Thymus (tissue), 11 donors: ENCODE results near the gene ABCC2. TPM values are rescaled to one million over a fixed set of nuclear protein-coding genes. Genes with fewer than 3 reads are reported as not detected.

ENCODE experiments used
- DNase-seq, 9 donors: peaks; one replicate each; pipeline ENCODE4 v3.0.0-alpha.2; 2013; ENCODE audit warnings: low spot score in 9 of 9, low read depth in 6 of 9, missing footprints in 1 of 9
- H3K27ac ChIP-seq, 2 donors: one replicate each; pipeline ENCODE4 v1.5.1; 2013; ENCODE audit warnings: control low read depth in 1 of 2, low read depth in 1 of 2, low read length in 1 of 2, mild to moderate bottlenecking in 1 of 2, moderate library complexity in 1 of 2
- H3K27me3 ChIP-seq, 2 donors: one replicate each; pipeline ENCODE4 v1.5.1; 2013; ENCODE audit warnings: low read length in 1 of 2; ENCODE audit not compliant: control insufficient read depth in 2 of 2, insufficient read depth in 1 of 2
- H3K36me3 ChIP-seq, 2 donors: one replicate each; pipeline ENCODE4 v1.5.1; 2013; ENCODE audit warnings: low read length in 1 of 2, mild to moderate bottlenecking in 1 of 2, moderate library complexity in 1 of 2; ENCODE audit not compliant: control insufficient read depth in 2 of 2, insufficient read depth in 2 of 2
- H3K4me1 ChIP-seq, 2 donors: one replicate each; pipeline ENCODE4 v1.5.1; 2013; ENCODE audit warnings: low read length in 2 of 2; ENCODE audit not compliant: control insufficient read depth in 2 of 2, insufficient read depth in 2 of 2
- H3K4me3 ChIP-seq, 2 donors: one replicate each; pipeline ENCODE4 v1.5.1; 2013; ENCODE audit warnings: low read length in 2 of 2, control low read depth in 1 of 2, mild to moderate bottlenecking in 1 of 2
- H3K9me3 ChIP-seq, 2 donors: one replicate each; pipeline ENCODE4 v1.5.1; 2013; ENCODE audit warnings: low read length in 1 of 2, mild to moderate bottlenecking in 1 of 2; ENCODE audit not compliant: control insufficient read depth in 2 of 2, insufficient read depth in 1 of 2
- WGBS: extraction: QIAGEN DNeasy Blood & Tissue Kit; methylation state at CpG from one replicate; pipeline ENCODE4 v1.1.7; 2013; 5-methylcytosine and 5-hydroxymethylcytosine counted together
- polyA plus RNA-seq: library from polyadenylated mRNA; stranded (reverse); fragments of 200-250 nt; gene quantifications from one replicate; pipeline ENCODE4 v1.2.3, GENCODE V29; 2013
- total RNA-seq: library from RNA; stranded (reverse); fragments of 120-200 nt; gene quantifications from one replicate; pipeline ENCODE4 v1.2.4, GENCODE V29; 2013
- donor health status: healthy.

Gene ABCC2
- total and polyA plus RNA-seq, 2 donors, result 1.1 to 1.9 TPM

DNA sequence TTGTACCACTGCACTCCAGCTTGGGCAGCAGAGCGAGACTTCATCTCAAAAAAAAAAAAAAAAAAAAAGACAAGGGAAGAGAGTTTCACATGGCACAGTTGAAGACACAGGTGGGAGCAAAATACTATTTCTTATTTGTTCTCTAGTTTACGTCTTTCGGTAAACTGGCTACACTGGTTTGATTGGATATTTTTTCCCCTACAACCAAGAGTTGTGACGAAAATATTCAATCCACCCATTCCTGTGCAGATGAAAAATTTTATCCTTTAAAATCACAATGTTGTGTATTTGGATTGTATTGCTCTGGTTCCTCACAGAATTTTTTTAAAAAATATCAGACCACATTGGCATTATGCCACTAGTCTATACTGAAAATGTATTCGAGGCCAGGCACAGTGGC, 14.5 kb upstream of the ABCC2 start:
- 77% methylated on average over 5 of the region's 5 CpGs for WGBS
- H3K4me3 ChIP-seq, result no peak overlapping the region
- no peaks in the 10 kb centered on the region for H3K36me3 ChIP-seq
- H3K27me3 ChIP-seq, result no peaks in the 10 kb centered on the region
- H3K9me3 ChIP-seq, result no peaks in the 10 kb centered on the region
- H3K27ac ChIP-seq, result no peak overlapping the region
- no peak for DNase-seq
- no peaks in the 10 kb centered on the region for H3K4me1 ChIP-seq

DNA sequence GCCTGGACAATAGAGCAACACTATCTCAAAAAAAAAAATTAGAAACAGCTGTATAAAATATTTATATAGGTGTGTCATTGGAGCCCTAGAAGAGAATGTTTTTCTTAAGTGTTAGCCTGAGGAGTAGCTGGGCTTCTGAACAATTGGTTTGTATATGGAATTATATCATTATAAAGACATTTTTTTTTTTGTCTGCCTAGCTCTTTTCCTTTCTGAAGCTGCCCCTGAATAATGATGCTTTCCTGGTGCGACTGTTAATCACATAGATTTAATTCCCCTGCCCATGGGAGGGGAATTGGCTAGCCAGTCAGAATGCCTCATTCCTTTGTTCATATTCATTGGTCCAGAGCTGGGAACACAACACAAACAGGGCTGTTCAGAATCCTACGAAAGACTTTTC, 13.9 kb upstream of the ABCC2 start:
- Histone ChIP-seq H3K27ac (no peak overlapping the region), H3K4me3 (no peak overlapping the region), H3K4me1 (no peaks in the 10 kb centered on the region), H3K27me3 (no peaks in the 10 kb centered on the region), H3K36me3 (no peaks in the 10 kb centered on the region), H3K9me3 (no peaks in the 10 kb centered on the region)
- WGBS, result 93% methylated on average over 2 of the region's 2 CpGs
- DNase-seq, result no peak

DNA sequence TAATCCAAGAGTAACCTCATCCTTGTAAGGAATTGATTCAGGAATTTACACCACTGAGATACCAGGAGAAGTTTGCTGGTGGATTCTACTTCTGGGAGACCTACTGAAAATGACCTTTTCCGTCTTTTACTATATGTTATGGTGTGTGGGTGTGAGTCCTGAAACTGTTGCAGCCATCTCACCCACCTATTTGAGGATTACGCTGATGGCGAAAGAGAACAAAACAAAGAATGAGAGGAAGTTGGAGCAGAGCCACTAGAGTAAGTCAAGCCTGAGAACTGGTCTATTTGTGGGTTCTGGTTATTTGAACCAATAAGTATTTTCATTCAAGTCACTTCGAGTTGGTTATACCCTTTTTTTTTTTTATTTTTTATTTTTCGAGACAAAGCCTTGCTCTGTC, 12.7 kb upstream of the ABCC2 start:
- H3K36me3 ChIP-seq, result no peaks in the 10 kb centered on the region
- H3K4me3 ChIP-seq, result no peak overlapping the region
- H3K27me3 ChIP-seq, result no peaks in the 10 kb centered on the region
- H3K4me1 ChIP-seq, result no peaks in the 10 kb centered on the region
- WGBS, result 94% methylated on average over 5 of the region's 5 CpGs
- no peak overlapping the region for H3K27ac ChIP-seq
- no peaks in the 10 kb centered on the region for H3K9me3 ChIP-seq
- DNase-seq, result no peak

DNA sequence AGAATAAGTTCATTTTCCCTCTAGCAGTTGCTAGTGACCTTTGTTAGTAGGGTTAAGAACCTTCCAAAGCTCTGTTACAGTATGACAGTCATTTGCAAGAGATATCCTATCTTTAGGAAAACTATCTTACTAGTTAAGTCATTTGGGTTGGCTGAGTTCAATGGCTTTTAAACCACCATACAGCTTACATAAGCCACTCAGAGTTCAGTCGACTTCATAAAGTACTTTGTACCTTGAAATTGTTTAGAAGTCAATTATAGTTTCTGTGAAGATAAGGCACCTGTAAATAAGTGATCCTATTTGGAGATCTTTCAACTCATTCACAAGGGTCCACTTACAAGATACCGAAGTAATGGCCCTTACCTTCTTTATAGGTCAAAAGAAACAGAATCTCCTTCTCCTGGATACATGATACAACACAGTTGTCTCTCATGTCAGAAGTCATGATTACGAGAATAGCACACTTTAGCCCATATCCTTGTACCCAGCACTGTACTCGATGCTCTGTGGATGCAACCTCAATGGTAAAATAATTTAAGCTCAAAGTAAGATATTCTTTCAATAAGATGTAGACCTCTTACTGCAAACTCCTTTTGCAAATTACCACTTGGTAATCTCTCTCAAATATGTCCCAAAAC, 11.9 kb upstream of the ABCC2 start:
- WGBS, result 98% methylated on average over 4 of the region's 4 CpGs
- Histone ChIP-seq H3K9me3 (no peaks in the 10 kb centered on the region), H3K4me1 (no peaks in the 10 kb centered on the region), H3K27me3 (no peaks in the 10 kb centered on the region), H3K4me3 (no peak overlapping the region), H3K36me3 (no peaks in the 10 kb centered on the region), H3K27ac (no peak overlapping the region)
- DNase-seq, result no peak

GRCh38 chr10:99775850-99776249, 6.6 kb upstream of the ABCC2 start:
- Histone ChIP-seq H3K9me3 (no peaks in the 10 kb centered on the region), H3K4me3 (no peak overlapping the region), H3K27me3 (no peaks in the 10 kb centered on the region), H3K27ac (no peak overlapping the region), H3K36me3 (no peaks in the 10 kb centered on the region), H3K4me1 (peaks cover 0 to 7% of the 10 kb centered on the region in 2 donors)
- DNase-seq, result no peak

GRCh38 chr10:99777918-99778714, 4.3 kb upstream of the ABCC2 start:
- 95% methylated on average over 1 of the region's 1 CpG for WGBS
- no peaks in the 10 kb centered on the region for H3K27me3 ChIP-seq
- H3K27ac ChIP-seq, result no peak overlapping the region
- H3K4me1 ChIP-seq, result peaks cover 0 to 7% of the 10 kb centered on the region in 2 donors
- no peaks in the 10 kb centered on the region for H3K9me3 ChIP-seq
- peak in 7 of 9 donors; percentile 3 to 49 (median 18) for DNase-seq
- H3K36me3 ChIP-seq, result no peaks in the 10 kb centered on the region
- H3K4me3 ChIP-seq, result no peak overlapping the region

GRCh38 chr10:99779335-99779734, 3.1 kb upstream of the ABCC2 start:
- peak in 7 of 9 donors; percentile 4 to 49 (median 13) for DNase-seq
- H3K27ac ChIP-seq, result peak overlapping the region in 1 of 2 donors; percentile 47
- H3K36me3 ChIP-seq, result no peaks in the 10 kb centered on the region
- no peaks in the 10 kb centered on the region for H3K9me3 ChIP-seq
- no peak overlapping the region for H3K4me3 ChIP-seq
- 48% methylated on average over 4 of the region's 4 CpGs for WGBS
- H3K4me1 ChIP-seq, result peaks cover 0 to 7% of the 10 kb centered on the region in 2 donors
- H3K27me3 ChIP-seq, result no peaks in the 10 kb centered on the region

DNA sequence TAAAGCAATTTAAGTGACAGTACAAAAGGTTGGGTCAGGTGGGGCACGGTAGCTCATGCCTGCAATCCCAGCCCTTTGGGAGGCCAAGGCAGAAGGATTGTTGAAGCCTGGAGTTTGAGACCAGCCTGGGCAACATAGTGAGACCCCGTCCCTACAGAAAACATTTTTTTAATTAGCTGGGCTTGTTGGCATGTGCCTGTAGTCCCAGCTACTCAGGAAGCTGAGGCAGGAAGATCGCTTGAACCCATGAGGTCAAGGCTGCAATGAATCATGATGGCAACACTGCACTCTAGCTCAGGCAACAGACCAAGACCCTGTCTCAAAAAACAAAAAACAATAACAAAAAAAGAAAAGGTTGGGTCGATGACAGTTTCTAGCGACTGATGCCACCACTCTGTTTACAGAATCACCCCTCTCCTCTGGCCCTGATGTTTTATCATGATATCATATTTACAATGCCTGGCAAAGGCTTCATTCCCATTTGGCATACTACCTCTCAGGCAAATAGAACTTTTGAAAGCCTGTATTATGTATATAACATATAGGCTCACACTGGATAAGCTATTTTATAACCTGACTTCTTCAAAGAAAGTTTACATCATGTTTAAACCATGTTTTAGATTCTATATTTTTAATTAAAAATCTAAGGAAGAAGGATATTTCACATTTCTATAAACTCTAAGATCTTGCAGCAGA, 558 bp upstream of the ABCC2 start:
- H3K36me3 ChIP-seq, result no peaks in the 10 kb centered on the region
- no peaks in the 10 kb centered on the region for H3K9me3 ChIP-seq
- no peaks in the 10 kb centered on the region for H3K27me3 ChIP-seq
- H3K4me3 ChIP-seq, result no peak overlapping the region
- no peak for DNase-seq
- no peak overlapping the region for H3K27ac ChIP-seq
- WGBS, result 99% methylated on average over 5 of the region's 5 CpGs
- H3K4me1 ChIP-seq, result peaks cover 0 to 7% of the 10 kb centered on the region in 2 donors
